ENCODE measurements around the gene COPB1.

COPB1 gene

DNA sequence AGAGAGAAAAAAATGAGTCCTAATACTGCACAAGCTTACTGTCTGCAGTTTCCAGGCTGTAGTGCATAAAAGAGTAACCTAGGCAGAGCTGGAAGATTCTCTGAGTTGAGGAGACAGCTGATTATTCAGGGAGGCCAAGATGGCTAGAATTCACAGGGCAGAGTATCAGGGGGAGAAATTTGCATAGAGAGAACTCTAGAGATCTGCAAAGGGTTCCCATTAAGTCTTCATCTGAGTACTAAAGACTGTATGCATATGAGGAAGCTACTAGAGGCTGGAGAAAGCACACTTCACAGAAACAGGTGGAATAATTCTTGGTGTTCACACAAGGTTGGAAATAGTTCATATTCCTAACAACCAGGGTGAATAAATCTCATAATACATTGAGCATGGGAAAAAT lies 74.0 kb downstream of the COPB1 start:
- DNase-seq = no peak

GRCh38 chr11:14424096-14424495 lies 75.5 kb downstream of the COPB1 start:
- TF ChIP-seq POLR2A (IDR thresholded peaks at IDR 0.05; ENCODE audit: low read length) = no peak
- no peak for TF ChIP-seq GATA1 (IDR thresholded peaks at IDR 0.05; ENCODE audit: low read depth, low read length)
- peak in 1 of 2 experiments; percentile 12 for DNase-seq

More for the DNA sequence above, 74.0 kb downstream of the COPB1 start:
- no peak for TF ChIP-seq GATA1 (IDR thresholded peaks at IDR 0.05; ENCODE audit: low read depth, low read length)
- no peak for TF ChIP-seq POLR2A (IDR thresholded peaks at IDR 0.05; ENCODE audit: low read length)

DNA sequence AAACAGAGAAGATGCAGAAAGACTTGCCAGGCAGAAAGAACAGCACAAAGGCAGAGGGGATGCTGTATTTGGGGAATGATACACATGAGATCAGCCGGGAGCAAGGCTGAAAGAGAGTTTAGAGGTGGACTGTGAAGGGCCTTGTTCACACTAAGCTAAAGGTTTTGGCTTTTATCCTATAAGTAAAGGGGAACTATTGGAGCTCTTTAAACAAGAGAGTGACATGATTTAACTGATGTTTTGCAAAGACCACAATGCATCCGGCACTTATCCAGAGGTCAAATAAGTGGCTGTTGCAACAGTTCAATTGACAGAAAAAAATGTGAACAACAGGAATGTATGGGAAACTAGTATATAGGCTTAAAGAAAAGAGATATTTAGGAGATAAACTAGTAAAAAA lies 76.0 kb downstream of the COPB1 start:
- no peak for TF ChIP-seq POLR2A (IDR thresholded peaks at IDR 0.05; ENCODE audit: low read length)
- TF ChIP-seq GATA1 (IDR thresholded peaks at IDR 0.05; ENCODE audit: low read depth, low read length) = no peak
- DNase-seq = no peak

DNA sequence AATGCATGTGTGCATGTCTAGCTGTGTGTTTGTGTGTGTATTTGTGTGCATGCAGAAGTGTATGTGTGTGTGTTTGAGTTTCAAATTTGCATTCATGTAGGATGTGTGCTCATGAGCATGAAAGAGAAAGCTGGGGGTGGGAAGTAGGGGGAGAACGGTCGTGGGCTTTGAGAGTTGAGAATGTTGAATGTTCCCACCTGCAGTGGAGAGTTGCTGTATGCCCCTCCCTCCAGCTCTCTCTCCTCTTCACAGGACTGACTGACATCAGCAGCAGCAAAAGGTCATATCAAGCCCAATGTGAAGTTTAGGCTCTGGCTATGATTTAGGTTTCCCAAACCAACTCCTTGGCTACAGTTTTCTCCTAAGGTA lies 76.8 kb downstream of the COPB1 start:
- peak in 1 of 2 experiments; percentile 43 for DNase-seq
- no peak for TF ChIP-seq POLR2A (IDR thresholded peaks at IDR 0.05; ENCODE audit: low read length)
- no peak for TF ChIP-seq GATA1 (IDR thresholded peaks at IDR 0.05; ENCODE audit: low read depth, low read length)

GRCh38 chr11:14422052-14422813 lies 77.4 kb downstream of the COPB1 start:
- peak; percentile 74 to 84 for DNase-seq
- no peak for TF ChIP-seq POLR2A (IDR thresholded peaks at IDR 0.05; ENCODE audit: low read length)
- TF ChIP-seq GATA1 (IDR thresholded peaks at IDR 0.05; ENCODE audit: low read depth, low read length) = no peak

- no peak for DNase-seq
- TF ChIP-seq POLR2A (IDR thresholded peaks at IDR 0.05; ENCODE audit: low read length) (no peak), GATA1 (IDR thresholded peaks at IDR 0.05; ENCODE audit: low read depth, low read length) (no peak)
Observed at GRCh38 chr11:14420223-14420622, 79.4 kb downstream of the COPB1 start.

- DNase-seq = peak in 1 of 2 experiments; percentile 18
- no peak for TF ChIP-seq POLR2A (IDR thresholded peaks at IDR 0.05; ENCODE audit: low read length)
- no peak for TF ChIP-seq GATA1 (IDR thresholded peaks at IDR 0.05; ENCODE audit: low read depth, low read length)
Observed at GRCh38 chr11:14418801-14419417, 80.7 kb downstream of the COPB1 start.

- no peak for DNase-seq
- no peak for TF ChIP-seq GATA1 (IDR thresholded peaks at IDR 0.05; ENCODE audit: low read depth, low read length)
Observed at GRCh38 chr11:14417617-14418374, 81.8 kb downstream of the COPB1 start.

DNA sequence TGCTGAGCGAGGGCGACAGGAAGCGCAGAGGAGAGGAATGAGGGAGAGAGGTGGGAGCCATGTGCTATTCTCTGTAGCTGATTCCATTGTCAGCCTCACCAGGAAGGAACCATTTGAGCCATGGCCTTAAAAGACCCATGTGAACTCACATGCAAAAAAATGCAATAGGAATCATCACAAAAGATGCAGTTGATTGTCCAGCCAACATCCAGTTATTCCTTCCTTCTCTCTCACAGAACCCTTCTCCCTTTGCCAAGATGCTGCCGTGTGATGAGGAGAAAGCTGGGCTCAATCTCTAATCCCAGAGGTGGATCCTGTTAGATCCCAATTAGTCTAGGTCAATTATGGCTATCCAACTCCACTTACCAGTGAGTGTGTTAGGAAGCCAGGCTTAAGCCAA lies 82.4 kb downstream of the COPB1 start:
- no peak for DNase-seq
- TF ChIP-seq GATA1 (IDR thresholded peaks at IDR 0.05; ENCODE audit: low read depth, low read length) = no peak
- TF ChIP-seq POLR2A (IDR thresholded peaks at IDR 0.05; ENCODE audit: low read length) = no peak

DNA sequence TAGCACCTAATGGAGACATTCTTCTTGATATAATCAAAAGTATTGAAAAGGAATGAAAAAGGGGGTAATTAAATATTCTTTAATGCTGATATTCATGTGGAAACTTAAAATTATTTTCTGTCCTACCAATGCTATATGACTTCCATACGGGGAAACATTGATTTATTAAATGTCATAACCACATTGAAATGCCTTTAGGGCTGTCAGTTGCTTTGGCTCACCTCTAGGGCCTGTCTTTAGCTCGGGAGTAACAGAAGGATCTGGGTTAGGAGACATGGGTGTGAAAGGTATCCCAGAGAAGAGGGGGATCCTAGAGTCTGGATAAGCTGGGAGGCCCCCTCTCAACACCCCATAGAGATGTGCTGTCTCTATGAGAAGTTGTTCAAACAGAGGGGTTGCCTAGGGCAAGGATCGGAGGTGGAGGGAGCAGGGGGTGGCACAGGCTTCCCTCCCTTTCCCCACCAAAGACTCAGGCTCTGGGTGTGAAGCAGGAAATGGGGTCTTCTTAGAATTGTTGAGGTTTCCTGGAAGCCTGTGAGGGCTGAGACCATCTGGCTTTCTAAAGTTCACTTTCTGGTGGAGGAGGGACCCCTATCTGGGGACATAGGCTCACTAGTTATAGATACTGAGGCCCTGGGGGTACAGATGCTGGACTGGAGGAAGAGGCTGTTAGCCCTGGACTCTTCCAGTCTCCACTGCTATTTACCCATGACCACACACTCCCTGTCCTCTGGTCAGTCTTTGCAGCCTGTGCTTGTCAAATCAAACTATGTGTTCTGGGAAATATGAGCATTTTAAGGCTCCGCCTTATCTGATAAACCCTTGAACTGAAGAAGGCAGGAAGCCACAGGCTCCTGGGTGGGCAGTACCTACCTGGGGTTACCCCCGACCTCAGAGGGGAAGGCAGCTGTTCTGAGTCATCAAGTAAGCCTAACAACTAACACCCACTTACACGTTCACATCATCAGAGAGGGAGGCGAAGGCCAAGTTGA lies 84.8 kb downstream of the COPB1 start:
- TF ChIP-seq GATA1 (IDR thresholded peaks at IDR 0.05; ENCODE audit: low read depth, low read length) (no peak), POLR2A (IDR thresholded peaks at IDR 0.05; ENCODE audit: low read length) (no peak)
- no peak for DNase-seq

DNA sequence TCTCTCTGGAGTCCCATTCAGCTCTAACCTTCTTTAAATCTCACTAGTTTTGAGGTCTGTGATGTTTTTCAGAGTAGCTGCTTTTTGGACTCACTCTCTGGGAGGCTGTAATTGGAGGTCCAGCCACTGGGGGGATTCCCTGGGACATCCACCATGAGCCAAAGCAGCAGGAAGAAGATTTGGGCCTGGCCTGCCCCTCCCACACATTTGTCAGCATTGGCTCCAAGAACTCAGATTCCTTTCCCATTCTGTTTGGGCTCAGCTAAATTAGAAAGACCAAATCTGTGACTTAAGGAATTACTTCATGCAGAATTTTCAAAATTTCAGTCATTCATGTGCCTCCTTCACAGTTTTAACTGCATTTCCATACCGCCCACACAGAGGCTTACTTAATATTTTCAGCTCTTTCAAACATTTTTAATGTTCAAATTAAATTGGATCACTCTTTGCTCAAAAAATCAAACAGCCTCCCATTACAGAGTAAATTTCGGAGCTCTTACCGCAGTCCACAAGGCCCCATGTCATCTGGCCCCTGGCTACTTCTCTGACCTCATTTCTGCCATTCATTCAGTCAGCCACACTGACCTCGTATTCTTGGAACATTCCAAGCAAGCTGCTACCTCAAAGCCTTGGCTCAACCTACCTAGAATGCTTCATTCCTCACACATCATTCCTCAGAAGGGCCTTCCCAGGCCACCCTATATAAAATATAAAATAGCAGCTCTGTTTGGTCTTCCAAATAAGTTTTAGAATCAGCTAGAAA lies 86.1 kb downstream of the COPB1 start:
- TF ChIP-seq POLR2A (IDR thresholded peaks at IDR 0.05; ENCODE audit: low read length) = no peak
- TF ChIP-seq GATA1 (IDR thresholded peaks at IDR 0.05; ENCODE audit: low read depth, low read length) = no peak
- DNase-seq = peak; percentile 13 to 34

GRCh38 chr11:14411818-14412217 lies 87.8 kb downstream of the COPB1 start:
- DNase-seq = no peak
- TF ChIP-seq POLR2A (IDR thresholded peaks at IDR 0.05; ENCODE audit: low read length) = no peak
- TF ChIP-seq GATA1 (IDR thresholded peaks at IDR 0.05; ENCODE audit: low read depth, low read length) = no peak

DNA sequence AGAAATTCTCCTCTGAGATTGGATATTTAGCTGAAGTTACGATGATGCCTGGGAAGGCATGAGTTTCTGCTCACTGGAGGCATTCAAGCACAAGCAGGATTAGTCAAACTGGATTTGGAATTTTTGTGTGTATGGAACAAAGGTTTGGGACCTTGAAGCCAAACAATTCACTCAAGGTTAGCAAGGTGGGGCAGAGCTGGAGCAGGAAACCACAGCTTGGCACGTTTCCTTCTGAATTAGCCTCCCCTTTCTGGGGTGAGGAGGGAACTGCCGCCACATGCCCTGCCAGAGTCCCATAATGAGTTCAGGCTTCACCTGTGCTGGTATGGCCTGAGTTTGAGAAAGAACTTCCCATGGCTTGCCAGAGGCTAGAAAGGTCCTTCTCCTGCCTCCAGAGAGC lies 89.7 kb downstream of the COPB1 start:
- TF ChIP-seq POLR2A (IDR thresholded peaks at IDR 0.05; ENCODE audit: low read length) (no peak), GATA1 (IDR thresholded peaks at IDR 0.05; ENCODE audit: low read depth, low read length) (no peak)
- DNase-seq = no peak

Measured in erythroblast (primary cell).